Brain microvascular endothelial cell (primary cell): ENCODE results near the gene USF1.
"Not testable (repeated sequence)": the region's sequence is repeated elsewhere in the genome, so short reads cannot be mapped to it uniquely, and the experiment has no call there.

Source experiments
- DNase-seq: peaks from one replicate; pipeline ENCODE4 v3.0.0-alpha.2; 2020
- H3K27ac ChIP-seq: fragments of 250-450 bp; sonication (Bioruptor Pico); 2 replicates; pipeline ENCODE4 v1.5.1; 2020; ENCODE audit warnings: mild to moderate bottlenecking, moderate library complexity
- H3K27me3 ChIP-seq: fragments of 250-450 bp; sonication (Bioruptor Pico); replicated peaks from 2 replicates; pipeline ENCODE4 v1.5.1; 2020; ENCODE audit warnings: mild to moderate bottlenecking
- H3K36me3 ChIP-seq: fragments of 250-450 bp; sonication (Bioruptor Pico); replicated peaks from 2 replicates; pipeline ENCODE4 v1.5.1; 2020; ENCODE audit warnings: mild to moderate bottlenecking
- H3K4me3 ChIP-seq: 2 replicates; pipeline ENCODE4 v1.5.1; 2011; ENCODE audit warnings: low read depth, mild to moderate bottlenecking, control low read depth, low read length, moderate library complexity
- in situ Hi-C: cut with HindIII; loops from 2 replicates; pipeline ENCODE4 v1.10.0; 2017; ENCODE audit warnings: low sequenced_read_pairs, low pct_ligation_motif_present
- TF ChIP-seq, protein P1 (sequence below): IDR thresholded peaks from 2 replicates; pipeline ENCODE4 v1.5.1; 2011; ENCODE audit warnings: low read depth, mild to moderate bottlenecking, moderate library complexity, low read length, control low read depth, inconsistent platforms; ENCODE audit errors: missing control alignments

USF1 gene

GRCh38 chr1:161069731-161070270 lies 24.0 kb upstream of the USF1 start, which contains the start of gene ARHGAP30:
TSS of gene ARHGAP30 (minus strand) at chr1:161069891. CDS start at chr1:161069624, 267 bp downstream.
- H3K27ac ChIP-seq, result no peak within 1 kb of the TSS

GRCh38 chr1:161069241-161069640 lies 23.5 kb upstream of the USF1 start:
- Histone ChIP-seq H3K27ac (no peak overlapping the region), H3K27me3 (no peaks in the 10 kb centered on the region), H3K36me3 (no peaks in the 10 kb centered on the region), H3K4me3 (no peak overlapping the region)
- TF ChIP-seq, protein P1, sequence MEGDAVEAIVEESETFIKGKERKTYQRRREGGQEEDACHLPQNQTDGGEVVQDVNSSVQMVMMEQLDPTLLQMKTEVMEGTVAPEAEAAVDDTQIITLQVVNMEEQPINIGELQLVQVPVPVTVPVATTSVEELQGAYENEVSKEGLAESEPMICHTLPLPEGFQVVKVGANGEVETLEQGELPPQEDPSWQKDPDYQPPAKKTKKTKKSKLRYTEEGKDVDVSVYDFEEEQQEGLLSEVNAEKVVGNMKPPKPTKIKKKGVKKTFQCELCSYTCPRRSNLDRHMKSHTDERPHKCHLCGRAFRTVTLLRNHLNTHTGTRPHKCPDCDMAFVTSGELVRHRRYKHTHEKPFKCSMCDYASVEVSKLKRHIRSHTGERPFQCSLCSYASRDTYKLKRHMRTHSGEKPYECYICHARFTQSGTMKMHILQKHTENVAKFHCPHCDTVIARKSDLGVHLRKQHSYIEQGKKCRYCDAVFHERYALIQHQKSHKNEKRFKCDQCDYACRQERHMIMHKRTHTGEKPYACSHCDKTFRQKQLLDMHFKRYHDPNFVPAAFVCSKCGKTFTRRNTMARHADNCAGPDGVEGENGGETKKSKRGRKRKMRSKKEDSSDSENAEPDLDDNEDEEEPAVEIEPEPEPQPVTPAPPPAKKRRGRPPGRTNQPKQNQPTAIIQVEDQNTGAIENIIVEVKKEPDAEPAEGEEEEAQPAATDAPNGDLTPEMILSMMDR, result no peak
- no peak for DNase-seq
- in situ Hi-C loops, result no loop called here

More at GRCh38 chr1:161069731-161070270, 24.0 kb upstream of the USF1 start, which contains the start of gene ARHGAP30:
- no peaks in the 10 kb centered on the region for H3K27me3 ChIP-seq
- in situ Hi-C loops, result no loop called here
- no peaks in the 10 kb centered on the region for H3K36me3 ChIP-seq
- TF ChIP-seq, protein P1, result no peak
- no peak within 1 kb of the TSS for H3K4me3 ChIP-seq
- no peak for DNase-seq

- Histone ChIP-seq H3K4me3 (no peak overlapping the region), H3K27me3 (no peaks in the 10 kb centered on the region), H3K27ac (no peak overlapping the region), H3K36me3 (no peaks in the 10 kb centered on the region)
- TF ChIP-seq, protein P1, result no peak
- DNase-seq, result no peak
- in situ Hi-C loops, result no loop called here
Observed at GRCh38 chr1:161068306-161069234, 22.8 kb upstream of the USF1 start.

- no peak for DNase-seq
Observed at GRCh38 chr1:161066694-161067093, 20.9 kb upstream of the USF1 start.

GRCh38 chr1:161065681-161066080 lies 19.9 kb upstream of the USF1 start:
- H3K27ac ChIP-seq, H3K4me3 ChIP-seq: not testable (repeated sequence)

More at GRCh38 chr1:161066694-161067093, 20.9 kb upstream of the USF1 start:
- H3K36me3 ChIP-seq, result no peaks in the 10 kb centered on the region
- no peaks in the 10 kb centered on the region for H3K27me3 ChIP-seq
- TF ChIP-seq, protein P1, result no peak
- H3K27ac ChIP-seq, result no peak overlapping the region
- in situ Hi-C loops, result no loop called here
- no peak overlapping the region for H3K4me3 ChIP-seq

GRCh38 chr1:161063936-161064335 lies 18.2 kb upstream of the USF1 start:
- H3K27ac ChIP-seq, in situ Hi-C loops, DNase-seq, H3K4me3 ChIP-seq, H3K27me3 ChIP-seq, H3K36me3 ChIP-seq: not testable (repeated sequence)

More at GRCh38 chr1:161065681-161066080, 19.9 kb upstream of the USF1 start:
- in situ Hi-C loops, H3K36me3 ChIP-seq, H3K27me3 ChIP-seq, DNase-seq: not testable (repeated sequence)
